ENCODE data around the gene ZYX. TPM values are rescaled to one million over a fixed set of nuclear protein-coding genes. Genes with fewer than 3 reads are reported as not detected.

ZYX gene
- total and polyA plus RNA-seq, 2 of the 13 experiments (the other 11 are each of a cell fraction or from before 2014, with no cell fraction given): 9.9 to 13.7 TPM

DNA sequence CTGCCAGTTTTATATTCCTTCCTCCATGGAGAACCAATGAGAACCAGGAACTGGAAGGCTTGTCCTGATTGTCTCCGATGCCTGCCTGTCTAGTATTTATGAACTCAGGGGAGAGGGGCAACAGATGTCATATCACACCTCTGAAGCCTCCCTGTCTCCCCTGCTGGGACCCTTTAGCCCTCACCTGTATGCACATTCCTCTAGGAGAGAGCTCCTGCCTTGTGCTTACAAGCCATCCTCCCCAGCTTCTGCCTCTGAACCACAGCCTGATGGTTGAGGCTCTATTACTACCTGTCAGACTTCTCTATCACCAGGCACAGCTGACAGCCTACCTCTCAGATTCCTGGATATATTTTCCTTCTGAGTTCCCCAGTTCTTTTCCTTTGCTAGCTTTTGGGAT, 12.8 kb upstream of the ZYX start:
- no peaks in the 10 kb centered on the region for H4K20me1 ChIP-seq (ENCODE audit: insufficient read depth, low read length)
- no peak overlapping the region for H3K27ac ChIP-seq (ENCODE audit: extremely low read length, insufficient read depth, low read length)
- ChIA-PET POLR2A (no interaction called here), CTCF (ENCODE audit: low intra/inter-chr PET ratio, low total read pairs) (no interaction called here)
- ATAC-seq (no peak), FAIRE-seq (no peak), DNase-seq (ENCODE audit: low spot score) (no peak)
- H3K4me3 ChIP-seq (replicated peaks in 1 of 3; ENCODE audit: insufficient read depth in 1 of 3, low read depth in 2 of 3, low read length in 3 of 3): no peak overlapping the region
- H3K36me3 ChIP-seq (replicated peaks in 1 of 2; ENCODE audit: control insufficient read depth in 1 of 2, insufficient read depth in 2 of 2, low read length in 2 of 2): no peaks in the 10 kb centered on the region
- intact Hi-C loops (cut with micrococcal nuclease; ENCODE audit: unreplicated experiment) (no loop called here), in situ Hi-C loops (cut with HindIII; ENCODE audit: extremely low pct_ligation_motif_present, low pct_unique_long_range_greater_than_20kb) (no loop called here)
- no TSS peak for BruUV-seq (replicated peaks)
- no peaks in the 10 kb centered on the region for H3K9me3 ChIP-seq (ENCODE audit: low read length)
- H3K9ac ChIP-seq (ENCODE audit: insufficient read depth, low read depth, low read length): no peak overlapping the region
- peaks cover 5 to 40% of the 10 kb centered on the region in 2 experiments; a peak in 4 of 5 replicates for H3K27me3 ChIP-seq (ENCODE audit: control insufficient read depth in 1 of 2, insufficient read depth in 2 of 2, low read length in 2 of 2)
- 43% methylated on average over 1 of the region's 1 CpG for WGBS (ENCODE audit: low lambda C conversion rate)
- H3K4me2 ChIP-seq (ENCODE audit: low read depth, low read length): no peak overlapping the region
- no peak overlapping the region for H2AFZ ChIP-seq (ENCODE audit: low read length)
- peaks cover 8% of the 10 kb centered on the region; the same call in 1 of the 2 replicates for H3K4me1 ChIP-seq (ENCODE audit: insufficient read depth, low read length)
- no peaks in the 10 kb centered on the region for H3K79me2 ChIP-seq (ENCODE audit: insufficient read depth, low read length)
- TF ChIP-seq ATF7-NPFF (CRISPR knock-in tag; IDR thresholded peaks at IDR 0.05; ENCODE audit: low read depth) (no peak), SAP130 (CRISPR knock-in tag; IDR thresholded peaks at IDR 0.05; ENCODE audit: low read depth) (no peak), RBM39 (IDR thresholded peaks at IDR 0.05; ENCODE audit: low read depth, low read length, poor library complexity, severe bottlenecking) (no peak), RBM22 (optimal IDR thresholded peaks at IDR 0.05; ENCODE audit: low read length) (no peak), HOXA7 (CRISPR knock-in tag; IDR thresholded peaks at IDR 0.05) (no peak), PCBP1 (IDR thresholded peaks at IDR 0.05; ENCODE audit: borderline replicate concordance, low read depth, low read length) (no peak), ATM (IDR thresholded peaks at IDR 0.05; ENCODE audit: borderline replicate concordance) (no peak), MIER2 (CRISPR knock-in tag; IDR thresholded peaks at IDR 0.05) (no peak), ZNF335 (CRISPR knock-in tag; IDR thresholded peaks at IDR 0.05) (no peak), HOXA9 (CRISPR knock-in tag; IDR thresholded peaks at IDR 0.05; ENCODE audit: borderline replicate concordance) (no peak)

Data from HepG2 (cell line).